ENCODE measurements around the gene UVRAG. TPM values are rescaled to one million over a fixed set of nuclear protein-coding genes. Genes with fewer than 3 reads are reported as not detected.

Gene UVRAG
- total RNA-seq (2014; rRNA removed; shearing (Covaris generic)), result 12.3 and 14.0 TPM in 2 replicates
- 15.8 and 17.4 TPM in 2 replicates for polyA plus RNA-seq (2015; cell fraction: cytosol; rRNA removed)
- 11.4 and 12.1 TPM in 2 replicates for polyA plus RNA-seq (2015; cell fraction: nucleus; rRNA removed)

GRCh38 chr11:75814677-75815344, at the start of gene UVRAG:
TSS of gene UVRAG (plus strand) at chr11:75815210. CDS start at chr11:75815408, 198 bp downstream.
- peak; percentile 100 for DNase-seq (ENCODE audit: low read depth)

- DNase-seq (ENCODE audit: low read depth), result no peak
Observed at GRCh38 chr11:75766443-75767227, 48.4 kb upstream of the UVRAG start.

GRCh38 chr11:75767228-75767572, 47.8 kb upstream of the UVRAG start:
- no peak for DNase-seq (ENCODE audit: low read depth)

- DNase-seq (ENCODE audit: low read depth), result no peak
Observed at GRCh38 chr11:75767793-75768111, 47.3 kb upstream of the UVRAG start.

- peak; percentile 60 for DNase-seq (ENCODE audit: low read depth)
Observed at GRCh38 chr11:75768112-75768908, 46.7 kb upstream of the UVRAG start, which contains the start of gene DGAT2. TSS of gene DGAT2 (plus strand) at chr11:75768778. CDS start at chr11:75768992, 214 bp downstream.

- DNase-seq (ENCODE audit: low read depth), result no peak
Observed at GRCh38 chr11:75768909-75769771, 45.9 kb upstream of the UVRAG start.

- DNase-seq (ENCODE audit: low read depth), result no peak
Observed at GRCh38 chr11:75770102-75770501, 44.9 kb upstream of the UVRAG start.

- peak; percentile 74 for DNase-seq (ENCODE audit: low read depth)
Observed at GRCh38 chr11:75771646-75772410, 43.2 kb upstream of the UVRAG start.

GRCh38 chr11:75773595-75774353, 41.2 kb upstream of the UVRAG start:
- no peak for DNase-seq (ENCODE audit: low read depth)

GRCh38 chr11:75775056-75775455, 40.0 kb upstream of the UVRAG start:
- DNase-seq (ENCODE audit: low read depth), result no peak

GRCh38 chr11:75776546-75776945, 38.5 kb upstream of the UVRAG start:
- no peak for DNase-seq (ENCODE audit: low read depth)

- DNase-seq (ENCODE audit: low read depth), result peak; percentile 62
Observed at GRCh38 chr11:75777461-75778110, 37.4 kb upstream of the UVRAG start.

- DNase-seq (ENCODE audit: low read depth), result no peak
Observed at GRCh38 chr11:75778962-75779361, 36.0 kb upstream of the UVRAG start.

GRCh38 chr11:75779960-75780359, 35.0 kb upstream of the UVRAG start:
- DNase-seq (ENCODE audit: low read depth), result no peak

- no peak for DNase-seq (ENCODE audit: low read depth)
Observed at GRCh38 chr11:75780888-75781287, 34.1 kb upstream of the UVRAG start.

- no peak for DNase-seq (ENCODE audit: low read depth)
Observed at GRCh38 chr11:75781296-75781695, 33.7 kb upstream of the UVRAG start.

- no peak for DNase-seq (ENCODE audit: low read depth)
Observed at GRCh38 chr11:75781831-75782230, 33.2 kb upstream of the UVRAG start.

- peak; percentile 71 for DNase-seq (ENCODE audit: low read depth)
Observed at GRCh38 chr11:75782540-75783263, 32.3 kb upstream of the UVRAG start.
